IMR-90 (cell line): ENCODE results near the gene TMC8. TPM values are rescaled to one million over a fixed set of nuclear protein-coding genes. Genes with fewer than 3 reads are reported as not detected.

Experiments
- ATAC-seq: fragments of 200-7000 bp; cut with Tn5 transposase; 2 replicates; pipeline ENCODE4 v1.9.1; 2020; ENCODE audit warnings: low read depth, mild to moderate bottlenecking, moderate library complexity
- BruUV-seq: library from RNA; stranded (reverse); fragments of 400-500 nt; replicated peaks from 2 replicates; lab custom pipeline; 2021; lab: Mats Ljungman, UMichigan
- CTCF ChIA-PET: fragments of 300-600 bp; formaldehyde crosslinking; extraction: SDS; loops from one replicate; lab custom pipeline; 2021; ENCODE audit warnings: antibody characterized with exemption; lab: Yijun Ruan, JAX
- POLR2A ChIA-PET: fragments of 300-600 bp; sonication (Branson Sonifier 250); formaldehyde crosslinking; loops from one replicate; lab custom pipeline; 2022; ENCODE audit warnings: antibody characterized with exemption; ENCODE audit not compliant: unreplicated experiment; lab: Charles Lee
- DNase-seq: peaks from one replicate; pipeline ENCODE4 v3.0.0; 2013
- H2AFZ ChIP-seq: replicated peaks from 2 replicates; pipeline ENCODE3; 2013; ENCODE audit warnings: low read length, mild to moderate bottlenecking; ENCODE audit not compliant: poor library complexity
- H2AK5ac ChIP-seq: 2 replicates; pipeline ENCODE4 v1.6.1; 2013; ENCODE audit warnings: low read depth, low read length, inconsistent platforms
- H2AK9ac ChIP-seq: replicated peaks from 2 replicates; pipeline ENCODE3; 2013; ENCODE audit warnings: mild to moderate bottlenecking, low read depth, low read length, moderate library complexity; ENCODE audit not compliant: poor library complexity
- H2BK120ac ChIP-seq: 2 replicates; pipeline ENCODE4 v1.6.1; 2013; ENCODE audit warnings: low read depth, low read length, inconsistent platforms
- H2BK15ac ChIP-seq: 3 replicates; pipeline ENCODE4 v1.6.1; 2013; ENCODE audit warnings: low read depth, low read length, inconsistent platforms
- H2BK20ac ChIP-seq: 2 replicates; pipeline ENCODE4 v1.6.1; 2013; ENCODE audit warnings: low read depth, mild to moderate bottlenecking, inconsistent platforms, low read length, moderate library complexity
- H2BK5ac ChIP-seq: 2 replicates; pipeline ENCODE4 v1.6.1; 2013; ENCODE audit warnings: mild to moderate bottlenecking, low read depth, low read length, inconsistent platforms; ENCODE audit not compliant: poor library complexity, severe bottlenecking
- H3K14ac ChIP-seq: replicated peaks from 2 replicates; pipeline ENCODE4 v1.6.1; 2013; ENCODE audit warnings: low read depth, low read length, inconsistent platforms
- H3K18ac ChIP-seq: 2 replicates; pipeline ENCODE4 v1.6.1; 2013; ENCODE audit warnings: low read depth, low read length, control low read depth
- H3K23ac ChIP-seq: 2 replicates; pipeline ENCODE4 v1.6.1; 2013; ENCODE audit warnings: low read depth, low read length, inconsistent platforms
- H3K27ac ChIP-seq: 2 replicates; pipeline ENCODE4 v1.5.1; 2013; ENCODE audit warnings: mild to moderate bottlenecking, control low read depth, low read length; ENCODE audit not compliant: insufficient read depth
- H3K27me3 ChIP-seq: 2 replicates; pipeline ENCODE4 v1.6.1; 2013; ENCODE audit warnings: low read length; ENCODE audit not compliant: control insufficient read depth, insufficient read depth
- H3K36me3 ChIP-seq: 2 replicates; pipeline ENCODE4 v1.6.1; 2013; ENCODE audit warnings: low read length, mixed read lengths; ENCODE audit not compliant: control insufficient read depth, insufficient read depth
- H3K4ac ChIP-seq: 2 replicates; pipeline ENCODE4 v1.6.1; 2013; ENCODE audit warnings: low read depth, low read length, inconsistent platforms
- H3K4me1 ChIP-seq: 2 replicates; pipeline ENCODE4 v1.6.1; 2013; ENCODE audit warnings: low read length, mixed read lengths; ENCODE audit not compliant: control insufficient read depth, insufficient read depth
- H3K4me2 ChIP-seq: 2 replicates; pipeline ENCODE4 v1.6.1; 2013; ENCODE audit warnings: low read depth, mild to moderate bottlenecking, control low read depth, low read length, moderate library complexity
- H3K4me3 ChIP-seq: 2 replicates; pipeline ENCODE4 v1.5.1; 2013; ENCODE audit warnings: low read depth, mild to moderate bottlenecking, control low read depth, low read length, moderate library complexity; ENCODE audit not compliant: insufficient read depth
- H3K56ac ChIP-seq: 2 replicates; pipeline ENCODE4 v1.6.1; 2013; ENCODE audit warnings: low read length, inconsistent platforms; ENCODE audit not compliant: insufficient read depth; ENCODE audit errors: extremely low read depth
- H3K79me1 ChIP-seq, 2 experiments: 2 replicates each; pipeline ENCODE4 v1.6.1; 2013; ENCODE audit warnings: low read length in 2 of 2, inconsistent platforms in 1 of 2, low read depth in 1 of 2
- H3K9ac ChIP-seq: 2 replicates; pipeline ENCODE4 v1.6.1; 2013; ENCODE audit warnings: low read depth, low read length, control low read depth
- H3K9me1 ChIP-seq: 2 replicates; pipeline ENCODE4 v1.6.1; 2013; ENCODE audit warnings: low read length, inconsistent platforms; ENCODE audit not compliant: insufficient read depth
- H3K9me3 ChIP-seq: 2 replicates; pipeline ENCODE4 v1.6.1; 2013; ENCODE audit warnings: low read length; ENCODE audit not compliant: control insufficient read depth, insufficient read depth
- H4K20me1 ChIP-seq: 2 replicates; pipeline ENCODE4 v1.6.1; 2013; ENCODE audit warnings: low read length, inconsistent platforms; ENCODE audit not compliant: insufficient read depth
- H4K5ac ChIP-seq: 2 replicates; pipeline ENCODE4 v1.6.1; 2013; ENCODE audit warnings: mild to moderate bottlenecking, low read depth, low read length, control low read depth
- H4K8ac ChIP-seq, 2 experiments: 2 replicates each; pipeline ENCODE4 v1.6.1; 2013; ENCODE audit warnings: low read depth in 2 of 2, low read length in 2 of 2, control low read depth in 1 of 2, inconsistent platforms in 1 of 2
- H4K91ac ChIP-seq: 2 replicates; pipeline ENCODE4 v1.6.1; 2013; ENCODE audit warnings: low read depth, low read length, inconsistent platforms; ENCODE audit not compliant: insufficient read depth
- BHLHE40 ChIP-seq: fragments of 150-350 bp; IDR thresholded peaks from 2 replicates; pipeline ENCODE4 v1.6.1; 2016; ENCODE audit warnings: mild to moderate bottlenecking, low read depth, low read length
- CEBPB ChIP-seq: IDR thresholded peaks from 2 replicates; pipeline ENCODE4 v1.6.1; 2012; ENCODE audit warnings: low read depth, low read length, improper control_type of control experiment
- CHD1 ChIP-seq: IDR thresholded peaks from 2 replicates; pipeline ENCODE4 v1.6.1; 2012; ENCODE audit warnings: low read depth, low read length, improper control_type of control experiment
- CTCF ChIP-seq: conservative IDR thresholded peaks from 2 replicates; pipeline ENCODE4 v1.5.1; 2012; ENCODE audit warnings: mild to moderate bottlenecking, low read depth, low read length, improper control_type of control experiment
- ELK1 ChIP-seq: fragments of 150-350 bp; IDR thresholded peaks from 2 replicates; pipeline ENCODE4 v1.6.1; 2016; ENCODE audit warnings: low read depth, mild to moderate bottlenecking, low read length, moderate library complexity, borderline replicate concordance
- FOS ChIP-seq: fragments of 150-350 bp; IDR thresholded peaks from 2 replicates; pipeline ENCODE4 v1.6.1; 2016; ENCODE audit warnings: low read depth, low read length
- MAFK ChIP-seq: IDR thresholded peaks from 2 replicates; pipeline ENCODE4 v1.6.1; 2012; ENCODE audit warnings: low read depth, low read length, improper control_type of control experiment
- MXI1 ChIP-seq: IDR thresholded peaks from 2 replicates; pipeline ENCODE4 v1.6.1; 2012; ENCODE audit warnings: low read depth, mild to moderate bottlenecking, low read length, moderate library complexity, borderline replicate concordance
- NFE2L2 ChIP-seq: fragments of 150-350 bp; IDR thresholded peaks from 2 replicates; pipeline ENCODE4 v1.6.1; 2016; ENCODE audit warnings: low read depth, mild to moderate bottlenecking, low read length
- POLR2A ChIP-seq: IDR thresholded peaks from 2 replicates; pipeline ENCODE4 v1.6.1; 2012; ENCODE audit warnings: mild to moderate bottlenecking, low read depth, low read length
- RAD21 ChIP-seq: IDR thresholded peaks from 2 replicates; pipeline ENCODE4 v1.6.1; 2012; ENCODE audit warnings: low read length, improper control_type of control experiment
- RCOR1 ChIP-seq: IDR thresholded peaks from 2 replicates; pipeline ENCODE4 v1.6.1; 2012; ENCODE audit warnings: mild to moderate bottlenecking, low read length, improper control_type of control experiment; ENCODE audit not compliant: insufficient replicate concordance
- RFX5 ChIP-seq: IDR thresholded peaks from 2 replicates; pipeline ENCODE4 v1.8.0; 2012; ENCODE audit warnings: low read depth, mild to moderate bottlenecking, low read length, moderate library complexity
- SMC3 ChIP-seq: fragments of 150-350 bp; IDR thresholded peaks from 2 replicates; pipeline ENCODE4 v1.6.1; 2016; ENCODE audit warnings: low read depth, mild to moderate bottlenecking, antibody characterized with exemption, low read length, moderate library complexity
- USF2 ChIP-seq: fragments of 150-350 bp; IDR thresholded peaks from 2 replicates; pipeline ENCODE4 v1.6.1; 2017; ENCODE audit warnings: mild to moderate bottlenecking, antibody characterized with exemption, low read length, low read depth
- WGBS, 2 experiments: methylation state at CpG; one replicate each; pipeline versions ENCODE4 v1.1.5 to v1.1.7; 2013; ENCODE audit warnings: missing lambda C conversion rate in 2 of 2; ENCODE audit not compliant: insufficient read length in 1 of 2; ENCODE audit errors: extremely low coverage in 2 of 2; 5-methylcytosine and 5-hydroxymethylcytosine counted together
- dilution Hi-C: fragments of 300-500 bp; cut with HindIII; formaldehyde crosslinking; loops from one replicate; pipeline ENCODE4 v1.14.3; 2018; ENCODE audit warnings: low sequenced_read_pairs; ENCODE audit not compliant: unreplicated experiment
- in situ Hi-C: fragments of 300-500 bp; cut with MboI; formaldehyde crosslinking; loops from 3 replicates; pipeline ENCODE4 v1.14.3; 2019; ENCODE audit warnings: low sequenced_read_pairs, inconsistent platforms, mixed read lengths
- intact Hi-C: fragments of 100-400 bp; cut with micrococcal nuclease; formaldehyde crosslinking; loops from 2 replicates; pipeline ENCODE4 v1.10.0; 2022
- polyA plus RNA-seq, 3 experiments: library from polyadenylated mRNA; depleted of rRNA; stranded (reverse); fragments of >200 nt; gene quantifications; 2 replicates each; pipeline ENCODE4 v1.2.3, GENCODE V29; 2012; ENCODE audit warnings: low replicate concordance in 1 of 3
- total RNA-seq: library from RNA; depleted of rRNA; stranded (reverse); fragments of >200 nt; gene quantifications from 2 replicates; pipeline ENCODE4 v1.2.3, GENCODE V29; 2012

The TMC8 gene
- total and polyA plus RNA-seq, 2 of the 4 experiments (the other 2 are of a cell fraction): not detected

- Histone ChIP-seq H2BK120ac (no peak overlapping the region), H2BK20ac (no peak overlapping the region), H3K18ac (no peak overlapping the region), H2AK5ac (no peak overlapping the region), H4K5ac (no peak overlapping the region), H2BK5ac (no peak overlapping the region), H3K14ac (no peak overlapping the region), H3K9me1 (no peaks in the 10 kb centered on the region), H2AK9ac (no peak overlapping the region), H3K56ac (no peak overlapping the region), H3K9me3 (no peaks in the 10 kb centered on the region), H4K20me1 (no peaks in the 10 kb centered on the region; the same call in 1 of the 2 replicates), H3K4me2 (no peak overlapping the region), H2AFZ (peak overlapping the region; percentile 14), H3K4ac (no peak overlapping the region), H3K27me3 (peaks cover 84% of the 10 kb centered on the region), H4K8ac (no peak overlapping the region), H3K4me3 (no peak overlapping the region), H2BK15ac (no peak overlapping the region), H3K4me1 (peaks cover 2% of the 10 kb centered on the region; the same call in 1 of the 2 replicates), H3K27ac (no peak overlapping the region), H3K9ac (no peak overlapping the region), H3K36me3 (no peaks in the 10 kb centered on the region), H4K91ac (no peak overlapping the region), H3K79me1 (no peaks in the 10 kb centered on the region), H3K23ac (no peak overlapping the region)
- no TSS peak for BruUV-seq
- CTCF ChIA-PET: no interaction called here
- WGBS, 2 experiments: 19% methylated on average over 34 of the region's 74 CpGs; no CpG with 5 or more reads in 1 of the 2 experiments
- POLR2A ChIA-PET: no interaction called here
- ATAC-seq (peak; percentile 21), DNase-seq (no peak)
- intact Hi-C loops (no loop called here), dilution Hi-C loops (no loop called here), in situ Hi-C loops (no loop called here)
- TF ChIP-seq FOS (no peak), MAFK (no peak), BHLHE40 (no peak), ELK1 (no peak), RFX5 (no peak), CEBPB (no peak), CTCF (no peak), SMC3 (no peak), CHD1 (no peak), RAD21 (no peak), POLR2A (no peak), MXI1 (no peak), RCOR1 (no peak), USF2 (no peak), NFE2L2 (no peak)
Measured at GRCh38 chr17:78131172-78132083, 857 bp downstream of the TMC8 start.
